Ascending aorta (tissue), 2 donors: ENCODE measurements around the gene RTP5. TPM values are rescaled to one million over a fixed set of nuclear protein-coding genes. Genes with fewer than 3 reads are reported as not detected.
"Not testable (repeated sequence)": the region's sequence is repeated elsewhere in the genome, so short reads cannot be mapped to it uniquely, and the experiment has no call there.

Experiments
- DNase-seq, 2 donors: peaks; one replicate each; pipeline ENCODE4 v3.0.0-alpha.2; 2019; ENCODE audit warnings: low spot score in 2 of 2
- H3K27ac ChIP-seq, 2 donors: fragments of 200-600 bp; sonication (generic); one replicate each; pipeline ENCODE4 v1.5.1; 2016 to 2017; ENCODE audit warnings: mild to moderate bottlenecking in 1 of 2
- H3K27me3 ChIP-seq: fragments of 200-600 bp; sonication (generic); one replicate; pipeline ENCODE4 v1.5.1; 2017
- H3K36me3 ChIP-seq, 2 donors: fragments of 200-600 bp; sonication (generic); one replicate each; pipeline ENCODE4 v1.5.1; 2016
- H3K4me1 ChIP-seq, 2 donors: fragments of 200-600 bp; sonication (generic); one replicate each; pipeline ENCODE4 v1.5.1; 2016 to 2017; ENCODE audit warnings: mild to moderate bottlenecking in 1 of 2
- H3K4me3 ChIP-seq, 2 donors: fragments of 200-600 bp; sonication (generic); one replicate each; pipeline ENCODE4 v1.5.1; 2016 to 2017; ENCODE audit warnings: mild to moderate bottlenecking in 1 of 2
- H3K9me3 ChIP-seq, 2 donors: fragments of 200-600 bp; sonication (generic); one replicate each; pipeline ENCODE4 v1.5.1; 2016
- CTCF ChIP-seq, 3 experiments: fragments of 200-600 bp in 2 of 3; fragments of 450-650 bp in 1 of 3; sonication (generic) in 2 of 3; IDR thresholded peaks; one replicate each; pipeline ENCODE4 v1.5.1; 2016 to 2019; ENCODE audit warnings: antibody characterized with exemption in 3 of 3, mild to moderate bottlenecking in 1 of 3, moderate library complexity in 1 of 3
- intact Hi-C: fragments of 100-400 bp; cut with DNase I; formaldehyde crosslinking; loops from one replicate; pipeline ENCODE4 v1.15.1; 2023
- total RNA-seq: library from RNA; depleted of rRNA; stranded (reverse); fragments of >200 nt; gene quantifications from one replicate; pipeline ENCODE4 v1.1.0, GENCODE V29; 2016

Gene RTP5
- not detected for total RNA-seq

- intact Hi-C loops, result no loop called here
- Histone ChIP-seq H3K27ac (no peak within 1 kb of the TSS), H3K36me3 (no peaks in the 10 kb centered on the region), H3K27me3 (peaks cover 12% of the 10 kb centered on the region), H3K9me3 (no peaks in the 10 kb centered on the region), H3K4me3 (no peak within 1 kb of the TSS), H3K4me1 (no peaks in the 10 kb centered on the region)
- no peak for DNase-seq
- no peak for TF ChIP-seq CTCF (IDR thresholded peaks at IDR 0.05)
These were observed at the start of gene RTP5 for GRCh38 chr2:241869087-241869961. RTP5 (plus strand) TSS chr2:241869729; CDS start chr2:241869757, 28 bp downstream.

- H3K27ac ChIP-seq, H3K4me3 ChIP-seq, H3K27me3 ChIP-seq, H3K36me3 ChIP-seq, H3K4me1 ChIP-seq, intact Hi-C loops, H3K9me3 ChIP-seq: not testable (repeated sequence)
- peak in 1 of 2 donors; percentile 61 for DNase-seq
These were observed 49.4 kb upstream of the RTP5 start for GRCh38 chr2:241819947-241820624.

GRCh38 chr2:241820625-241821384 lies 48.7 kb upstream of the RTP5 start:
- intact Hi-C loops, result no loop called here
- H3K4me3 ChIP-seq, result no peak overlapping the region
- peaks cover 9% of the 10 kb centered on the region for H3K27me3 ChIP-seq
- no peak for DNase-seq
- no peak for TF ChIP-seq CTCF (IDR thresholded peaks at IDR 0.05)
- no peaks in the 10 kb centered on the region for H3K36me3 ChIP-seq
- no peaks in the 10 kb centered on the region for H3K4me1 ChIP-seq
- no peak overlapping the region for H3K27ac ChIP-seq
- H3K9me3 ChIP-seq, result no peaks in the 10 kb centered on the region

GRCh38 chr2:241821460-241822263 lies 47.9 kb upstream of the RTP5 start:
- DNase-seq, result peak in 1 of 2 donors; percentile 59
- H3K27ac ChIP-seq, result no peak overlapping the region
- H3K4me3 ChIP-seq, result no peak overlapping the region

GRCh38 chr2:241822264-241822623 lies 47.3 kb upstream of the RTP5 start:
- no peak for TF ChIP-seq CTCF (IDR thresholded peaks at IDR 0.05)

More at GRCh38 chr2:241821460-241822263, 47.9 kb upstream of the RTP5 start:
- no peaks in the 10 kb centered on the region for H3K4me1 ChIP-seq
- intact Hi-C loops, result no loop called here
- H3K36me3 ChIP-seq, result no peaks in the 10 kb centered on the region
- no peak for TF ChIP-seq CTCF (IDR thresholded peaks at IDR 0.05)
- peaks cover 0 to 2% of the 10 kb centered on the region in 2 donors for H3K9me3 ChIP-seq
- H3K27me3 ChIP-seq, result peaks cover 9% of the 10 kb centered on the region

GRCh38 chr2:241823531-241824437 lies 45.7 kb upstream of the RTP5 start:
- peaks cover 0 to 14% of the 10 kb centered on the region in 2 donors for H3K9me3 ChIP-seq
- DNase-seq, H3K27ac ChIP-seq, H3K4me3 ChIP-seq, intact Hi-C loops, H3K4me1 ChIP-seq, H3K36me3 ChIP-seq, H3K27me3 ChIP-seq: not testable (repeated sequence)

More at GRCh38 chr2:241822264-241822623, 47.3 kb upstream of the RTP5 start:
- no peak for DNase-seq
- intact Hi-C loops, result no loop called here
- H3K27ac ChIP-seq, result no peak overlapping the region
- no peaks in the 10 kb centered on the region for H3K36me3 ChIP-seq
- H3K4me1 ChIP-seq, result no peaks in the 10 kb centered on the region
- no peak overlapping the region for H3K4me3 ChIP-seq
- H3K9me3 ChIP-seq, result peaks cover 0 to 7% of the 10 kb centered on the region in 2 donors
- H3K27me3 ChIP-seq, result peaks cover 9% of the 10 kb centered on the region
